ENCODE results near the gene CSF3. TPM values are rescaled to one million over a fixed set of nuclear protein-coding genes. Genes with fewer than 3 reads are reported as not detected.
A peak's percentile ranks its signal among the peaks of the same experiment; 100 is the strongest.

Gene CSF3
- total and polyA plus RNA-seq, 2 experiments from 2014 or later = 0.13 TPM; not detected in 1

GRCh38 chr17:40056379-40057015 is 41.3 kb downstream of the CSF3 start:
- in situ Hi-C loops (cut with MboI) = no loop called here
- H3K4me2 ChIP-seq (ENCODE audit: unreplicated experiment) = no peak overlapping the region
- WGBS, 2 experiments (ENCODE audit: low coverage in 1 of 2, low lambda C conversion rate in 2 of 2, missing lambda C conversion rate in 2 of 2) = 67% methylated on average over 6 of the region's 6 CpGs
- H3K9me2 ChIP-seq (ENCODE audit: insufficient read depth) = no peaks in the 10 kb centered on the region
- no peaks in the 10 kb centered on the region for H3K27me3 ChIP-seq (replicated peaks; ENCODE audit: insufficient read depth)
- DNase-seq = no peak
- H3K9me3 ChIP-seq (ENCODE audit: low read depth) = no peaks in the 10 kb centered on the region
- H3K27ac ChIP-seq = no peak overlapping the region
- H2AFZ ChIP-seq = no peak overlapping the region
- no peaks in the 10 kb centered on the region; the same call in 1 of the 2 replicates for H3K36me3 ChIP-seq (ENCODE audit: low read depth)
- H3K79me2 ChIP-seq (ENCODE audit: insufficient read depth) = peaks cover 16% of the 10 kb centered on the region
- H4K20me1 ChIP-seq (ENCODE audit: insufficient read depth) = no peaks in the 10 kb centered on the region
- no peak overlapping the region for H3K9ac ChIP-seq
- peaks cover 10% of the 10 kb centered on the region; the same call in 1 of the 2 replicates for H3K4me1 ChIP-seq (ENCODE audit: insufficient read depth)
- H3K4me3 ChIP-seq = no peak overlapping the region
- H3F3A ChIP-seq (ENCODE audit: insufficient read depth) = 0 out of 2 replicates have a peak, but pooled peaks cover 6% of the 10 kb centered on the region
- TF ChIP-seq EZH2 (IDR thresholded peaks at IDR 0.05; ENCODE audit: insufficient read depth, poor library complexity, severe bottlenecking) (no peak), EZH2phosphoT487 (IDR thresholded peaks at IDR 0.05; ENCODE audit: insufficient read depth, low read depth) (no peak)

GRCh38 chr17:40058186-40058784 is 43.0 kb downstream of the CSF3 start:
- Histone ChIP-seq H3K27ac (no peak overlapping the region), H3K4me2 (ENCODE audit: unreplicated experiment) (no peak overlapping the region), H3K4me1 (ENCODE audit: insufficient read depth) (peaks cover 8% of the 10 kb centered on the region; the same call in 1 of the 2 replicates), H3K27me3 (replicated peaks; ENCODE audit: insufficient read depth) (no peaks in the 10 kb centered on the region), H3F3A (ENCODE audit: insufficient read depth) (0 out of 2 replicates have a peak, but pooled peaks cover 6% of the 10 kb centered on the region), H2AFZ (peak overlapping the region; percentile 75), H3K36me3 (ENCODE audit: low read depth) (no peaks in the 10 kb centered on the region), H4K20me1 (ENCODE audit: insufficient read depth) (no peaks in the 10 kb centered on the region), H3K9me2 (ENCODE audit: insufficient read depth) (no peaks in the 10 kb centered on the region), H3K4me3 (0 out of 2 replicates have a peak overlapping the region, but pooled peaks have one; percentile 18), H3K79me2 (ENCODE audit: insufficient read depth) (peaks cover 14% of the 10 kb centered on the region), H3K9ac (peak overlapping the region; percentile 18; the same call in 1 of the 2 replicates), H3K9me3 (ENCODE audit: low read depth) (no peaks in the 10 kb centered on the region)
- DNase-seq = peak; percentile 41
- WGBS, 2 experiments (ENCODE audit: low coverage in 1 of 2, low lambda C conversion rate in 2 of 2, missing lambda C conversion rate in 2 of 2) = 48 to 52% methylated on average over 8 of the region's 8 CpGs
- in situ Hi-C loops (cut with MboI) = no loop called here
- no peak for TF ChIP-seq EZH2phosphoT487 (IDR thresholded peaks at IDR 0.05; ENCODE audit: insufficient read depth, low read depth)
- no peak for TF ChIP-seq EZH2 (IDR thresholded peaks at IDR 0.05; ENCODE audit: insufficient read depth, poor library complexity, severe bottlenecking)

- Histone ChIP-seq H2AFZ (no peak overlapping the region), H3K4me2 (ENCODE audit: unreplicated experiment) (no peak overlapping the region), H3K9ac (no peak overlapping the region), H3K27me3 (replicated peaks; ENCODE audit: insufficient read depth) (no peaks in the 10 kb centered on the region), H3K9me2 (ENCODE audit: insufficient read depth) (no peaks in the 10 kb centered on the region), H3K79me2 (ENCODE audit: insufficient read depth) (peaks cover 14% of the 10 kb centered on the region), H3K4me3 (no peak overlapping the region), H3K36me3 (ENCODE audit: low read depth) (no peaks in the 10 kb centered on the region), H3K9me3 (ENCODE audit: low read depth) (no peaks in the 10 kb centered on the region), H3K4me1 (ENCODE audit: insufficient read depth) (peaks cover 8% of the 10 kb centered on the region), H4K20me1 (ENCODE audit: insufficient read depth) (no peaks in the 10 kb centered on the region), H3F3A (ENCODE audit: insufficient read depth) (0 out of 2 replicates have a peak, but pooled peaks cover 6% of the 10 kb centered on the region), H3K27ac (no peak overlapping the region)
- in situ Hi-C loops (cut with MboI) = no loop called here
- TF ChIP-seq EZH2phosphoT487 (IDR thresholded peaks at IDR 0.05; ENCODE audit: insufficient read depth, low read depth) (no peak), EZH2 (IDR thresholded peaks at IDR 0.05; ENCODE audit: insufficient read depth, poor library complexity, severe bottlenecking) (no peak)
- 92 to 96% methylated on average over 1 of the region's 1 CpG for WGBS, 2 experiments (ENCODE audit: low coverage in 1 of 2, low lambda C conversion rate in 2 of 2, missing lambda C conversion rate in 2 of 2)
- no peak for DNase-seq
Measured at GRCh38 chr17:40058865-40059264, 43.6 kb downstream of the CSF3 start.

- H3K4me1 ChIP-seq (ENCODE audit: insufficient read depth) = peaks cover 15% of the 10 kb centered on the region
- H3K27ac ChIP-seq = no peak overlapping the region
- 0 out of 2 replicates have a peak, but pooled peaks cover 8% of the 10 kb centered on the region for H3F3A ChIP-seq (ENCODE audit: insufficient read depth)
- no peaks in the 10 kb centered on the region for H3K9me2 ChIP-seq (ENCODE audit: insufficient read depth)
- H3K36me3 ChIP-seq (ENCODE audit: low read depth) = no peaks in the 10 kb centered on the region
- H3K79me2 ChIP-seq (ENCODE audit: insufficient read depth) = peaks cover 21% of the 10 kb centered on the region
- no peak overlapping the region for H3K4me2 ChIP-seq (ENCODE audit: unreplicated experiment)
- TF ChIP-seq EZH2phosphoT487 (IDR thresholded peaks at IDR 0.05; ENCODE audit: insufficient read depth, low read depth) (no peak), EZH2 (IDR thresholded peaks at IDR 0.05; ENCODE audit: insufficient read depth, poor library complexity, severe bottlenecking) (no peak)
- 70 to 71% methylated on average over 8 of the region's 8 CpGs for WGBS, 2 experiments (ENCODE audit: low coverage in 1 of 2, low lambda C conversion rate in 2 of 2, missing lambda C conversion rate in 2 of 2)
- H3K9me3 ChIP-seq (ENCODE audit: low read depth) = no peaks in the 10 kb centered on the region
- no peak overlapping the region for H3K4me3 ChIP-seq
- no peak overlapping the region for H3K9ac ChIP-seq
- peaks cover 6% of the 10 kb centered on the region; the same call in 1 of the 2 replicates for H4K20me1 ChIP-seq (ENCODE audit: insufficient read depth)
- H3K27me3 ChIP-seq (replicated peaks; ENCODE audit: insufficient read depth) = no peaks in the 10 kb centered on the region
- no peak for DNase-seq
- in situ Hi-C loops (cut with MboI) = no loop called here
- H2AFZ ChIP-seq = no peak overlapping the region
Measured at GRCh38 chr17:40059729-40060475, 44.7 kb downstream of the CSF3 start.
